CD8-positive, alpha-beta memory T cell (primary cell): Measurements from ENCODE around the gene TOR4A. TPM values are rescaled to one million over a fixed set of nuclear protein-coding genes. Genes with fewer than 3 reads are reported as not detected.
A peak's percentile ranks its signal among the peaks of the same experiment; 100 is the strongest.

ENCODE experiments used
- CTCF ChIA-PET: fragments of 350-600 bp; sonication (Branson Sonifier 250); formaldehyde crosslinking; loops from one replicate; lab custom pipeline; 2021; ENCODE audit warnings: antibody characterized with exemption; lab: Charles Lee
- POLR2A ChIA-PET: fragments of 350-600 bp; sonication (Branson Sonifier 250); formaldehyde crosslinking; loops from one replicate; lab custom pipeline; 2021; ENCODE audit warnings: antibody characterized with exemption; lab: Charles Lee
- DNase-seq, 5 donors: peaks; one replicate each; pipeline versions ENCODE4 v3.0.0 to v3.0.0-alpha.2; 2020 to 2022; ENCODE audit warnings: mixed read lengths in 1 of 5
- H3K27ac ChIP-seq: one replicate; pipeline ENCODE4 v1.7.0; 2013; ENCODE audit warnings: low read depth, mild to moderate bottlenecking, low read length, moderate library complexity
- H3K27me3 ChIP-seq: 2 replicates; pipeline ENCODE4 v1.7.0; 2013; ENCODE audit warnings: low read length, mild to moderate bottlenecking; ENCODE audit not compliant: insufficient read depth, poor library complexity, severe bottlenecking
- H3K36me3 ChIP-seq: 2 replicates; pipeline ENCODE4 v1.7.0; 2013; ENCODE audit warnings: mild to moderate bottlenecking, low read length, moderate library complexity; ENCODE audit not compliant: insufficient read depth
- H3K4me1 ChIP-seq: 2 replicates; pipeline ENCODE4 v1.7.0; 2013; ENCODE audit warnings: mild to moderate bottlenecking, low read length, moderate library complexity; ENCODE audit not compliant: insufficient read depth
- H3K4me3 ChIP-seq: 2 replicates; pipeline ENCODE4 v1.7.0; 2013; ENCODE audit warnings: mild to moderate bottlenecking, low read length
- H3K9me3 ChIP-seq: 2 replicates; pipeline ENCODE4 v1.7.0; 2013; ENCODE audit warnings: mild to moderate bottlenecking, low read length
- H3K27ac Mint-ChIP-seq, 8 donors: one replicate each; pipeline ENCODE4 v1.8.0; 2020 to 2021; ENCODE audit warnings: mixed read lengths in 8 of 8, mild to moderate bottlenecking in 6 of 8, inconsistent platforms in 3 of 8, moderate library complexity in 3 of 8
- H3K27me3 Mint-ChIP-seq, 2 donors: one replicate each; pipeline ENCODE4 v1.8.0; 2020 to 2021; ENCODE audit warnings: mixed read lengths in 2 of 2, mild to moderate bottlenecking in 1 of 2, moderate library complexity in 1 of 2
- H3K36me3 Mint-ChIP-seq, 3 donors: one replicate each; pipeline ENCODE4 v1.8.0; 2020 to 2021; ENCODE audit warnings: mixed read lengths in 3 of 3, inconsistent platforms in 1 of 3, mild to moderate bottlenecking in 1 of 3
- H3K4me1 Mint-ChIP-seq, 3 donors: one replicate each; pipeline ENCODE4 v1.8.0; 2020 to 2021; ENCODE audit warnings: mixed read lengths in 3 of 3, inconsistent platforms in 1 of 3, mild to moderate bottlenecking in 1 of 3
- H3K4me3 Mint-ChIP-seq, 7 donors: one replicate each; pipeline ENCODE4 v1.8.0; 2020 to 2021; ENCODE audit warnings: mixed read lengths in 7 of 7, mild to moderate bottlenecking in 6 of 7, moderate library complexity in 4 of 7, inconsistent platforms in 2 of 7
- H3K9me3 Mint-ChIP-seq, 5 donors: one replicate each; pipeline ENCODE4 v1.8.0; 2020 to 2022; ENCODE audit warnings: mixed read lengths in 5 of 5, mild to moderate bottlenecking in 3 of 5, moderate library complexity in 2 of 5, inconsistent platforms in 1 of 5
- polyA plus RNA-seq: library from polyadenylated mRNA; unstranded; fragments of 300-500 nt; fragmentation: Illumina TruSeq; gene quantifications from one replicate; pipeline ENCODE4 v1.2.3, GENCODE V29; 2021
- total RNA-seq, 2 experiments: library from RNA; stranded (reverse); gene quantifications; one replicate each; pipeline ENCODE4 v1.2.3, GENCODE V29; 2021

Gene TOR4A
- total and polyA plus RNA-seq, 3 experiments from 2014 or later, result 1.8 to 3.9 (median 3.3) TPM

- Mint-ChIP-seq H3K36me3 (no peaks in the 10 kb centered on the region), H3K4me1 (peaks cover 4 to 23% (median 6%) of the 10 kb centered on the region in 3 donors), H3K27me3 (peaks cover 6 to 9% of the 10 kb centered on the region in 2 donors), H3K27ac (no peak overlapping the region), H3K4me3 (no peak overlapping the region), H3K9me3 (no peaks in the 10 kb centered on the region)
- Histone ChIP-seq H3K27me3 (no peaks in the 10 kb centered on the region), H3K9me3 (no peaks in the 10 kb centered on the region), H3K4me1 (peaks cover 11% of the 10 kb centered on the region), H3K27ac (no peak overlapping the region), H3K4me3 (no peak overlapping the region), H3K36me3 (no peaks in the 10 kb centered on the region)
- DNase-seq, result no peak
- ChIA-PET CTCF (interaction anchor here (0.7 kb wide), 1 partner anchor 14 kb away, joined by 3 read pairs; no protein-coding TSS in a partner anchor), POLR2A (interaction anchor here (0.6 kb wide), 1 partner anchor 112 kb away, joined by 3 read pairs; no protein-coding TSS in a partner anchor)
These were observed 2.4 kb downstream of the TOR4A start for GRCh38 chr9:137279741-137280473.

- Mint-ChIP-seq H3K36me3 (no peaks in the 10 kb centered on the region), H3K27me3 (peaks cover 5 to 6% of the 10 kb centered on the region in 2 donors), H3K4me3 (no peak overlapping the region), H3K27ac (peak overlapping the region in 1 of 8 donors; percentile 54), H3K4me1 (peaks cover 4 to 18% (median 6%) of the 10 kb centered on the region in 3 donors), H3K9me3 (peaks cover 0 to 5% (median 0%) of the 10 kb centered on the region in 5 donors)
- no peak for DNase-seq
- H3K27me3 ChIP-seq, result no peaks in the 10 kb centered on the region
- no peak overlapping the region for H3K27ac ChIP-seq
- H3K36me3 ChIP-seq, result no peaks in the 10 kb centered on the region
- H3K4me1 ChIP-seq, result peaks cover 11% of the 10 kb centered on the region
- ChIA-PET POLR2A (interaction anchor here (0.6 kb wide), 1 partner anchor 113 kb away, joined by 3 read pairs; no protein-coding TSS in a partner anchor), CTCF (interaction anchor here (0.7 kb wide), 1 partner anchor 13 kb away, joined by 3 read pairs; no protein-coding TSS in a partner anchor)
- no peak overlapping the region for H3K4me3 ChIP-seq
- H3K9me3 ChIP-seq, result no peaks in the 10 kb centered on the region
These were observed 3.2 kb downstream of the TOR4A start for GRCh38 chr9:137280474-137281344.

GRCh38 chr9:137281345-137282116 lies 4.0 kb downstream of the TOR4A start:
- H3K4me3 Mint-ChIP-seq, result no peak overlapping the region
- no peaks in the 10 kb centered on the region for H3K9me3 ChIP-seq
- H3K36me3 ChIP-seq, result no peaks in the 10 kb centered on the region
- H3K4me3 ChIP-seq, result no peak overlapping the region
- H3K9me3 Mint-ChIP-seq, result peaks cover 0 to 8% (median 0%) of the 10 kb centered on the region in 5 donors
- H3K27ac Mint-ChIP-seq, result no peak overlapping the region
- no peaks in the 10 kb centered on the region for H3K36me3 Mint-ChIP-seq
- DNase-seq, result no peak
- ChIA-PET POLR2A (no interaction called here), CTCF (no interaction called here)
- no peak overlapping the region for H3K27ac ChIP-seq
- H3K27me3 ChIP-seq, result no peaks in the 10 kb centered on the region
- H3K27me3 Mint-ChIP-seq, result peaks cover 4 to 5% of the 10 kb centered on the region in 2 donors
- peaks cover 11% of the 10 kb centered on the region for H3K4me1 ChIP-seq
- H3K4me1 Mint-ChIP-seq, result peaks cover 4 to 15% (median 6%) of the 10 kb centered on the region in 3 donors

GRCh38 chr9:137286975-137287383 lies 9.5 kb downstream of the TOR4A start:
- H3K4me3 ChIP-seq, result no peak overlapping the region
- H3K9me3 Mint-ChIP-seq, result peaks cover 0 to 8% (median 0%) of the 10 kb centered on the region in 5 donors
- no peak overlapping the region for H3K27ac ChIP-seq
- CTCF ChIA-PET, result interaction anchor here (1.0 to 1.2 kb wide), 2 partner anchors 10 to 241 kb away, joined by 3 read pairs; no protein-coding TSS in a partner anchor
- DNase-seq, result no peak
- no peaks in the 10 kb centered on the region for H3K4me1 ChIP-seq
- H3K27me3 ChIP-seq, result no peaks in the 10 kb centered on the region
- peaks cover 2 to 7% of the 10 kb centered on the region in 2 donors for H3K27me3 Mint-ChIP-seq
- H3K36me3 ChIP-seq, result no peaks in the 10 kb centered on the region
- no peaks in the 10 kb centered on the region for H3K9me3 ChIP-seq
- no peaks in the 10 kb centered on the region for H3K36me3 Mint-ChIP-seq
- peaks cover 0 to 4% (median 2%) of the 10 kb centered on the region in 3 donors for H3K4me1 Mint-ChIP-seq
- no peak overlapping the region for H3K27ac Mint-ChIP-seq
- H3K4me3 Mint-ChIP-seq, result no peak overlapping the region
- POLR2A ChIA-PET, result no interaction called here

- peak overlapping the region in 2 of 7 donors; percentile 23 to 67 for H3K4me3 Mint-ChIP-seq
- ChIA-PET POLR2A (no interaction called here), CTCF (interaction anchor here (0.6 to 0.9 kb wide), 2 partner anchors 13 to 56 kb away, joined by 3 read pairs; no protein-coding TSS in a partner anchor)
- H3K27me3 ChIP-seq, result peaks cover 35% of the 10 kb centered on the region
- H3K4me1 Mint-ChIP-seq, result peaks cover 0 to 9% (median 5%) of the 10 kb centered on the region in 3 donors
- no peak overlapping the region for H3K27ac ChIP-seq
- no peaks in the 10 kb centered on the region for H3K36me3 Mint-ChIP-seq
- peaks cover 7% of the 10 kb centered on the region for H3K4me1 ChIP-seq
- no peak for DNase-seq
- H3K27ac Mint-ChIP-seq, result peak overlapping the region in 1 of 8 donors; percentile 6
- no peaks in the 10 kb centered on the region for H3K9me3 ChIP-seq
- H3K4me3 ChIP-seq, result no peak overlapping the region
- peaks cover 0 to 5% (median 0%) of the 10 kb centered on the region in 5 donors for H3K9me3 Mint-ChIP-seq
- H3K27me3 Mint-ChIP-seq, result peaks cover 24 to 32% of the 10 kb centered on the region in 2 donors
- no peaks in the 10 kb centered on the region for H3K36me3 ChIP-seq
These were observed 15.6 kb downstream of the TOR4A start for GRCh38 chr9:137293094-137293481.

- Histone ChIP-seq H3K4me3 (no peak overlapping the region), H3K36me3 (no peaks in the 10 kb centered on the region), H3K27me3 (peaks cover 40% of the 10 kb centered on the region), H3K27ac (no peak overlapping the region), H3K4me1 (peaks cover 7% of the 10 kb centered on the region), H3K9me3 (no peaks in the 10 kb centered on the region)
- ChIA-PET POLR2A (no interaction called here), CTCF (interaction anchor here (0.9 kb wide), 1 partner anchor 13 kb away, joined by 3 read pairs; no protein-coding TSS in a partner anchor)
- DNase-seq, result no peak
- Mint-ChIP-seq H3K27ac (peak overlapping the region in 1 of 8 donors; percentile 6), H3K36me3 (no peaks in the 10 kb centered on the region), H3K4me1 (peaks cover 0 to 9% (median 5%) of the 10 kb centered on the region in 3 donors), H3K4me3 (peak overlapping the region in 1 of 7 donors; percentile 67), H3K9me3 (peaks cover 0 to 5% (median 0%) of the 10 kb centered on the region in 5 donors), H3K27me3 (peaks cover 27 to 32% of the 10 kb centered on the region in 2 donors)
These were observed 16.1 kb downstream of the TOR4A start for GRCh38 chr9:137293482-137294090.
